Measurements from ENCODE around the gene RPL7A.
"Not testable (repeated sequence)": the region's sequence is repeated elsewhere in the genome, so short reads cannot be mapped to it uniquely, and the experiment has no call there.

Gene RPL7A

DNA sequence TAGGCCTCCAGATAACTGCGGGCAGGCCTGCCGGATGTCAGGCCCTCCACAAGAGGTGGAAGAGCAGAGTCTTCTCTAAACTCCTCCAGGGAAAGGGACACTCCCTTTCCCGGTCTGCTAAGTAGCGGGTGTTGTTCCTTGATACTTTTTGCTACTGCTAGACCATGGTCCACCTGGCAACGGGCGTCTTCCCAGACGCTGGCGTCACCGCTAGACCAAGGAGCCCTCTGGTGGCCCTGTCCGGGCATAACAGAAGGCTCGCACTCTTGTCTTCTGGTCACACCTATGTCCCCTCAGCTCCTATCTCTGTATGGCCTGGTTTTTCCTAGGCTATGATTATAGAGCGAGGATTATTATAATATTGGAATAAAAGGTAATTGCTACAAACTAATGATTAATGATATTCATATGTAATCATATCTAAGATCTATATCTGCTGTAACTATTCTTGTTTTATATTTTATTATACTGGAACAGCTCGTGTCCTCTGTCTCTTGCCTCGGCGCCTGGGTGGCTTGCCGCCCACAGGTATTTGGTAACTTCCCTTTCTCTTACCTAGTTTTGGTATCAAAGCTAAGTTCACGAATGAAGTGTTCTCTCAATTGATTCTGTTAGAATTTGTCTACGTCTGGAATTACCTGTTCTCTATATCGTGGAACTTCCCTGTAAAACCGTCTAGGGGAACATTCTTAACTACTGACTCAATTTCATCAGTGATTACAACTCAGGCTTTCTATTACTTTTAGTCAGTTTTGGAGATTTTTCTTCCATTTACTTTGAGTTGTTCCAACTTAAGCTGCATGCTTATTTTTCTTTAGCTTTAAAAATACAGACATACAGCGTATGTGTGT lies 18.5 kb upstream of the RPL7A start:
- DNase-seq = not testable (repeated sequence)

- DNase-seq = no peak
Observed at GRCh38 chr9:133331221-133331620, 16.8 kb upstream of the RPL7A start.

DNA sequence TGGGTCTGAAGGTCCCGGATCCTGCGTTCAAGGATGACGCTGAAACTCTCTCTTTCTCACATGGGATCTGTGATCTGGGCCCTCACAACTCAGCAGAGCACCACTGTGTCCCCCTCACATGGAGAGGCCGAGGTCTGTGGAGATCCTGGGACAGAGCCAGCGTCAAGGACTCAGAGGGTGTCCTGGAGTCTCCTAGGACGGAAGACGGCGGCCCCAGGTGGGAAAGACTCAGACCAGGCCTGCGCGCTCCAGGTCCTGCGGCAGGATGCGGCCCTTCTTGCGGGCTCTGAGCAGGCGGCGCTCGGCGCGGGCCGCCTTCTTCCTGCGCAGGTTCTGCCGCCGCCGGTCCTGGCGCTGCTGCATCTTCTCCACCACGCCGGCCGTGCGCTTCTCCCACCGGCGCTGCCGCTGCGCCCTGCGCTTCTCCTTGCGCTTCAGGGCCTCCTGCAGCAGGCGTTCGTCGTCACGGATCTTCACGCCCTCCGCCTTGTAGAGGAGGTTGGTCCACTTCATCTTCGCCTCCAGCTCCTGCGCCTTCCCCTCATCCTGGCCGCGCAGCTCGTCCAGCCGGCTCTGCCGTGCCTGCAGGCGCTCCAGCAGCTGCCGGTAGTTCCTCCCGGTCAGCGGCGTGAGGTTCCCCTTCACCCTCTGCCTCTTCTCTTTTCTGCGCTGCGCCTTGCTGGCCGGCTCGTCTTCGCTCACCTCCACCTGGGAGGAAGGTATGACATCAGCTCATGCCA lies 16.2 kb upstream of the RPL7A start:
- DNase-seq = no peak

GRCh38 chr9:133332381-133332730 lies 15.7 kb upstream of the RPL7A start:
- no peak for DNase-seq

DNA sequence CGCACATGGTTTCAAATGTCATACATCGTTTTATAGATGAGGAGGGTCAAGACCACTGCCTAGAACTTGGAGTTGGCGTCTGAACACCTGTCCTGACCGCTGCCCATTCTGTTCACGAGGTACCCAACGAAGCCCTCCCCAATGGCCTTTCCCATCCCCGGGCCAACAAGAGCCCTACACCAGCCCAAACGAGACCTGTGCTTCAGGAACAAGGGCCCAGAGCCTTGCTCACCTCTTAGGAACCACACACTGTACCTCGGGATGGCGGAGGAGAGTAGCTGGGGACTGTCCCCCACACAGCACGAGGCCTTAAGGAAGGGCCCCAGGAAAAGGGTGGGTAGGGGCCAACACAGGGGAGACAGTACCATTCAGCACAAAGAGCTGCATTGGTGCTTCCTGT lies 15.0 kb upstream of the RPL7A start:
- no peak for DNase-seq

- DNase-seq = no peak
Observed at GRCh38 chr9:133333566-133333965, 14.5 kb upstream of the RPL7A start.

- DNase-seq = no peak
Observed at GRCh38 chr9:133334161-133334560, 13.9 kb upstream of the RPL7A start.

DNA sequence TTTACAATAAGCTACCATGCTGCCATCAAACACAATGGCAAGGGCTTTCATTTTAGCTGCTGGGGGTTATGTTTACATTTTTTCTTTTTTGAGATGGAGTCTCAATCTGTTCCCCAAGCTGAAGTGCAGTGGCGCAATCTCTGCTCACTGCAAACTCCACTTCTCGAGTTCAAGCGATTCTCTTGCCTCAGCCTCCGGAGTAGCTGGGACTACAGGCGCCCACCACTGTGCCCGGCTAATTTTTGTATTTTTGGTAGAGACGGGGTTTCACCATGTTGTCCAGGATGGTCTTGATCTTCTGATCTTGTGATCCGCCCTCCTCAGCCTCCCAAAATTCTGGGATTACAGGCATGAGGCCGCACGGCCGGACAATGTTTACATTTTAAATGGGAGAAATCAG lies 13.1 kb upstream of the RPL7A start:
- DNase-seq = not testable (repeated sequence)

GRCh38 chr9:133335924-133336811 lies 11.8 kb upstream of the RPL7A start, which contains the start of gene SURF6:
SURF6 (minus strand) TSS chr9:133336188; CDS start chr9:133336132, 56 bp downstream.
- DNase-seq = peak; percentile 88 to 93 (median 90)

DNA sequence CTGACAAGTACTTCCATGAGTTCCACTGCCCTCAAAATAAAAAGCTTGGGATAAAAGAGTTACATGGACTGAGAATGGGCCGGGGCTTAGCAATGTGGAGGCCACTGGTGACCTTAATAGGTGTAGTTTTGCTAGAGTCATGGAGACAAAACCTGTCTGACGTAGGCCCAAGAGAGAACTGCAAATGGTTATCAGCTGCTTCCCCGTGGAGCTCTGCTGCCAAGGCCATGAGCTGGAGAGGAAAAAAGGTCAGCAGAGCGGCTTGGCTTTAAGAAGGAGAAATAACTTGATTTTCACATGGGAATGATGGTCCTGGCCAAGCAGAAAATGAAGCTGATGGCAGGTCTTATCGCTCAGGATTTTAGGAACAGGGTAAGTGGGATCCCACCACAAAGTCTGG lies 8.4 kb upstream of the RPL7A start:
- DNase-seq = no peak

GRCh38 chr9:133340256-133340655 lies 7.8 kb upstream of the RPL7A start:
- no peak for DNase-seq

DNA sequence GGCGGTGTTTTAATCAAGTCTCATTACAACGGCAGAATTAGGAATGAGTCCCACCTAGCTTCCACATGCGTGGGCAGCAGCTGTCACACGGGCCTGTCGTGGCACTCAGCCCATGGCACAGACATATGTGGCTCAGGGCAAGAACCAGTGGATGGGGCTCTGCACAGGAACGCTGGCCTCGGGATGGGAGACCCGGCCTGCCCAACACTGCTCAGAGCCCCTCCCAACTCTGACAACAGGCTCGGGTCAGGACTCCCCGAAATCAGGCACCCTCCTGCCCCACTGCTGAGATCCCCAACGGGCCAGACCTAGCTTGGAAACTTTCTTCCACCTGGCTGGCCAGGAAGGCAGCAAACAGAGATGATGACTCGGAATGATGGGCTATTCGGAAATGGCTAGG lies 7.1 kb upstream of the RPL7A start:
- no peak for DNase-seq

DNA sequence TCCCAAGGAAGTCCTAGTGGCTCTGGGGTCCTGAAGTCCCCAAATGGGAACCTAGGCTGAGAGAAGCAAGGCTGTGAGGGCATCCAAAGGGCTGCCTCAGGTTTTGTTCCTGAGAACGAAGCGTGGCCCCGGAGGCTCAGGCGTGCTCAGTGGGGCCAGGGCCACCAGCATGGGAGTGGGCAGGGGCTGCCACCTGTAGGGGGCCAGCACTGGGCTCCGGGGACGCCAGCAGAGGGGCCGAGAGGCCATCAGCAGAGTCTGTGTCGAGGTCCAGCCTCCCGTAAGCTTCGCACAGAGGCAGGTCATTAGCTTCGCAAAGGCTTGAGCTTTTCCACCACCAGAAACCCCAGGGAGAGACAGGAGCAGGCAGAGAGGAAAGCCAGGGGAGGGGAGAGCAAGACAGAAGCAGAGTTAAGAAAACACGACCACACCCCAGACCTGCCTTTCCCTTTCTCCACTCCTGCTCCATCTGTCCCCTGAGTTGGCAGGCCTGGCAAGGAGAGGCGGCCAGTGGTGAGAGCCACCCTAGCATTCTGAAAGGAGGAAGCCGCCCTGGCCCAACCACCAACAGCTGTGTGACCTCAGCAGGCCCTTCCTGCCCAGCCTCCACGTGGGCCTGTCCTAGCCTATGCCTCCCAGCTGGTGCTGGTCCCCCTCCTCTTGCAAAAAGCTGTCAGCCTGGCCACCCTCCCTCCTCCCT lies 6.5 kb upstream of the RPL7A start:
- no peak for DNase-seq

DNA sequence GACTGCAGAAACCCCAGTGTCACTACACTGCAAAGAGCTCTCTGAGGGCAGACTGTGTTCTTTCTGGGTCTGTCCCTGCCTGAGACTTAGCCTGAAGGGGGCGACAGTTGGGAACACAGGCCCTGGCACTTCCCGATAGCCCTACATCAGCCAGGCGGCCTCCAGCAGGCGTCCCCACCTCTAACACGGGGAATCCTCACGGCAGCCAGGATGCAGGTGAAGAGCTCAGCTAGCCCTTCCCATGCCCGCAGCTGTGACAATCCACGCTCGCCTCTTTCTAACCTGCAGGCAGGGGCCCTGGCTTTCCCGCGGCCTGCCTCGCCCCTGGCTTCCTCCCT lies 6.0 kb upstream of the RPL7A start:
- DNase-seq = no peak

DNA sequence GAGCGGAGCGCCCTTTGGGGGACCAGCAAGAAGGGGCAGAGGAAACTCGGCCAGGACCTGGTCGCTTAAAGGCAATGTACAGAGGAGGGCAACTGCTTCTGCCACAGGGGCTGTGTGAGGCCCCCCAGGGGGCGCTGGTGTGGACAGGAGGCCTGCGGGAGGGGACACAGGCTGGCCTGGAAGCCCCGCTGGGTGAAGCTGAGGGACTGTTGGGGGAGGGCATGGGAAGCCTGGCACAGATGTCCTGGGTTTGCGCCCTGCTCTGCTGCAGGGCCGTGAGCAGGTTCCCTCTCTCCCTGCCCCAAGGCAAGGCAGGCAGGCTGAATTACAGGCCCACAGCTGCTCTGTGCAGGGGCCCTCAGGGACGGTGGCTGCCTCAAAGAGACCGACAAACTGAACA lies 5.4 kb upstream of the RPL7A start:
- no peak for DNase-seq

- no peak for DNase-seq
Observed at GRCh38 chr9:133344071-133344470, 3.9 kb upstream of the RPL7A start.

- DNase-seq = no peak
Observed at GRCh38 chr9:133344979-133345378, 3.0 kb upstream of the RPL7A start.

DNA sequence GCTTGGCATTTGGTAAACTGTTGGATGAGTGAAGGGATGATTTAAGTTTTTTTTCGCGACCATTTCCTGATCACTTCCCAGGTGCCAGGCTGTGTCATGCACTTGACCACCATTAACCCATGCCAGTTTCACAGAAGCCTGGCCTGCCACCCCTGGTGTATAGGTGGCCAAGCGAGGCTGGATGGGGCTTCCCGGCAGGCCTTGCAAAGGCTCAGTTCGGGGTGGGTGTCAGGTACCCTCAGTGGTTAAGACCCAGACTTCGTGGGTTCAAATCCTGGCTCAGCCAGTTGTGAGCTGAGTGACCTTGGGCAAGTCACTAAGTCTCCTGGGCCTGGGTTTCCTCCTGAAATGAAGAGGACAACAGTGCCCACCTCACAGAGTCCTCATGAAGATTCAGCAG lies 2.4 kb upstream of the RPL7A start:
- no peak for DNase-seq

GRCh38 chr9:133346021-133346785 lies 1.8 kb upstream of the RPL7A start:
- no peak for DNase-seq

DNA sequence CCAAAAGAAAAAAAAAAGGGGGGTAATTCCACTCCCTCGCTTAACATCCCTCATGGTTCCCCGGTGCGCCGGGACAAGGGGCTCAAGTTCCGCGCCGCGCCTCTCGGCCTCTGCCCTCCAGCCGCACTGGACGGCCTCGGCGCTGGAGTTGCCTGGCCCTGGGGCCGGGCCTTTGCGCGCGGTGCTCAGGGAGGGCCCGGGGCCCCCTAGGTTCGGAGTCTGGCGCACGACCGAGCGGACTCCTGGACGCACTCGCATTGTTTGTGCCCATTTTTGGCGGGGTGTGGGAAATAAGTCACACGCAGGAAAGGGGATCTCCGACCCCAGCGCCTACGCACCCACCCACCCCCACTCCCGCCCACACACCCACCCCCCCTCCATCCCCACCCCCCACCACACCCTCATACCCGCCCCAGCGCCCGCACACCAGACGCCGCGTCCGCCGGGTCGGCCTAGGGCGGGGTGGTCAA lies 468 bp upstream of the RPL7A start:
- peak in 5 of 6 experiments; percentile 39 to 67 (median 59) for DNase-seq

DNA sequence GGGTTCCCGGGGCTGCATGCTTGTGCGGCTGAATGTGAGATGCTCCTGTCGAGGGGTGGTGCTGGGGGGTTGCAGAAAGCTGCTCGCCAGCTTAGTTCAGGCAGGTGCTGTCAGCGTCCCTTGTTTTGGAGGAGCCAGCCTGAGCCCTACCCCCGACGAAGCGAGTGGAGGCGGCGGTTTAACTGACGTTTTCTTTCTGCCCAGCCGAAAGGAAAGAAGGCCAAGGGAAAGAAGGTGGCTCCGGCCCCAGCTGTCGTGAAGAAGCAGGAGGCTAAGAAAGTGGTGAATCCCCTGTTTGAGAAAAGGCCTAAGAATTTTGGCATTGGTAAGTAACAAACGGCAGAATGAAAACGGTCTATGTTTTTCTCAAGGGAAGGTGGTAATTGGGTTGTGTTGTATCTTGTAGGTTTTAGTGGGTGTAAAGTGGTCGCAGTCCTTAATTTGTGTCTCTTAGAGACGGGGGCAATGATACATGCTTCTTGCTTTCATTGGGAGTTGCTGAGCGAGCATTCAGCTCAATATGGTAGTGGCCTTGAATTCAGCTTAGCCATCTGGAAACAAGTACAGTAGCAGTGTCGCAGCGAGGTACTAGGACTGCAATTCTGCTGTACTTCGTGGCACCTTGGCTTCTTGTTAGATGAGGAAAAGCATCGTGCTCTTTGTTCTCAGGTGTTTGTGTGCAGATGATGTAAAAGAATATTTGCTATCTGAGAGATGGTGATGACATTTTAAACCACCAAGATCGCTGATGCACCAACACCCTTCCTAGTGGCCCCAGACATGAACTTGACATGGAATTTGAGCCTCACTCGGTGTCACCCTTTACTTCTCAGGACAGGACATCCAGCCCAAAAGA lies 928 bp downstream of the RPL7A start:
- no peak for DNase-seq
